IMR-90 (cell line): ENCODE results near the gene SHE. TPM values are rescaled to one million over a fixed set of nuclear protein-coding genes. Genes with fewer than 3 reads are reported as not detected.

Experiments
- ATAC-seq: fragments of 200-7000 bp; cut with Tn5 transposase; 2 replicates; pipeline ENCODE4 v1.9.1; 2020; ENCODE audit warnings: low read depth, mild to moderate bottlenecking, moderate library complexity
- BruUV-seq: library from RNA; stranded (reverse); fragments of 400-500 nt; replicated peaks from 2 replicates; lab custom pipeline; 2021; lab: Mats Ljungman, UMichigan
- CTCF ChIA-PET: fragments of 300-600 bp; formaldehyde crosslinking; extraction: SDS; loops from one replicate; lab custom pipeline; 2021; ENCODE audit warnings: antibody characterized with exemption; lab: Yijun Ruan, JAX
- POLR2A ChIA-PET: fragments of 300-600 bp; sonication (Branson Sonifier 250); formaldehyde crosslinking; loops from one replicate; lab custom pipeline; 2022; ENCODE audit warnings: antibody characterized with exemption; ENCODE audit not compliant: unreplicated experiment; lab: Charles Lee
- DNase-seq: peaks from one replicate; pipeline ENCODE4 v3.0.0; 2013
- H2AFZ ChIP-seq: replicated peaks from 2 replicates; pipeline ENCODE3; 2013; ENCODE audit warnings: low read length, mild to moderate bottlenecking; ENCODE audit not compliant: poor library complexity
- H2AK5ac ChIP-seq: 2 replicates; pipeline ENCODE4 v1.6.1; 2013; ENCODE audit warnings: low read depth, low read length, inconsistent platforms
- H2AK9ac ChIP-seq: replicated peaks from 2 replicates; pipeline ENCODE3; 2013; ENCODE audit warnings: mild to moderate bottlenecking, low read depth, low read length, moderate library complexity; ENCODE audit not compliant: poor library complexity
- H2BK120ac ChIP-seq: 2 replicates; pipeline ENCODE4 v1.6.1; 2013; ENCODE audit warnings: low read depth, low read length, inconsistent platforms
- H2BK15ac ChIP-seq: 3 replicates; pipeline ENCODE4 v1.6.1; 2013; ENCODE audit warnings: low read depth, low read length, inconsistent platforms
- H2BK20ac ChIP-seq: 2 replicates; pipeline ENCODE4 v1.6.1; 2013; ENCODE audit warnings: low read depth, mild to moderate bottlenecking, inconsistent platforms, low read length, moderate library complexity
- H2BK5ac ChIP-seq: 2 replicates; pipeline ENCODE4 v1.6.1; 2013; ENCODE audit warnings: mild to moderate bottlenecking, low read depth, low read length, inconsistent platforms; ENCODE audit not compliant: poor library complexity, severe bottlenecking
- H3K14ac ChIP-seq: replicated peaks from 2 replicates; pipeline ENCODE4 v1.6.1; 2013; ENCODE audit warnings: low read depth, low read length, inconsistent platforms
- H3K18ac ChIP-seq: 2 replicates; pipeline ENCODE4 v1.6.1; 2013; ENCODE audit warnings: low read depth, low read length, control low read depth
- H3K23ac ChIP-seq: 2 replicates; pipeline ENCODE4 v1.6.1; 2013; ENCODE audit warnings: low read depth, low read length, inconsistent platforms
- H3K27ac ChIP-seq: 2 replicates; pipeline ENCODE4 v1.5.1; 2013; ENCODE audit warnings: mild to moderate bottlenecking, control low read depth, low read length; ENCODE audit not compliant: insufficient read depth
- H3K27me3 ChIP-seq: 2 replicates; pipeline ENCODE4 v1.6.1; 2013; ENCODE audit warnings: low read length; ENCODE audit not compliant: control insufficient read depth, insufficient read depth
- H3K36me3 ChIP-seq: 2 replicates; pipeline ENCODE4 v1.6.1; 2013; ENCODE audit warnings: low read length, mixed read lengths; ENCODE audit not compliant: control insufficient read depth, insufficient read depth
- H3K4ac ChIP-seq: 2 replicates; pipeline ENCODE4 v1.6.1; 2013; ENCODE audit warnings: low read depth, low read length, inconsistent platforms
- H3K4me1 ChIP-seq: 2 replicates; pipeline ENCODE4 v1.6.1; 2013; ENCODE audit warnings: low read length, mixed read lengths; ENCODE audit not compliant: control insufficient read depth, insufficient read depth
- H3K4me2 ChIP-seq: 2 replicates; pipeline ENCODE4 v1.6.1; 2013; ENCODE audit warnings: low read depth, mild to moderate bottlenecking, control low read depth, low read length, moderate library complexity
- H3K4me3 ChIP-seq: 2 replicates; pipeline ENCODE4 v1.5.1; 2013; ENCODE audit warnings: low read depth, mild to moderate bottlenecking, control low read depth, low read length, moderate library complexity; ENCODE audit not compliant: insufficient read depth
- H3K56ac ChIP-seq: 2 replicates; pipeline ENCODE4 v1.6.1; 2013; ENCODE audit warnings: low read length, inconsistent platforms; ENCODE audit not compliant: insufficient read depth; ENCODE audit errors: extremely low read depth
- H3K79me1 ChIP-seq, 2 experiments: 2 replicates each; pipeline ENCODE4 v1.6.1; 2013; ENCODE audit warnings: low read length in 2 of 2, inconsistent platforms in 1 of 2, low read depth in 1 of 2
- H3K9ac ChIP-seq: 2 replicates; pipeline ENCODE4 v1.6.1; 2013; ENCODE audit warnings: low read depth, low read length, control low read depth
- H3K9me1 ChIP-seq: 2 replicates; pipeline ENCODE4 v1.6.1; 2013; ENCODE audit warnings: low read length, inconsistent platforms; ENCODE audit not compliant: insufficient read depth
- H3K9me3 ChIP-seq: 2 replicates; pipeline ENCODE4 v1.6.1; 2013; ENCODE audit warnings: low read length; ENCODE audit not compliant: control insufficient read depth, insufficient read depth
- H4K20me1 ChIP-seq: 2 replicates; pipeline ENCODE4 v1.6.1; 2013; ENCODE audit warnings: low read length, inconsistent platforms; ENCODE audit not compliant: insufficient read depth
- H4K5ac ChIP-seq: 2 replicates; pipeline ENCODE4 v1.6.1; 2013; ENCODE audit warnings: mild to moderate bottlenecking, low read depth, low read length, control low read depth
- H4K8ac ChIP-seq, 2 experiments: 2 replicates each; pipeline ENCODE4 v1.6.1; 2013; ENCODE audit warnings: low read depth in 2 of 2, low read length in 2 of 2, control low read depth in 1 of 2, inconsistent platforms in 1 of 2
- H4K91ac ChIP-seq: 2 replicates; pipeline ENCODE4 v1.6.1; 2013; ENCODE audit warnings: low read depth, low read length, inconsistent platforms; ENCODE audit not compliant: insufficient read depth
- BHLHE40 ChIP-seq: fragments of 150-350 bp; IDR thresholded peaks from 2 replicates; pipeline ENCODE4 v1.6.1; 2016; ENCODE audit warnings: mild to moderate bottlenecking, low read depth, low read length
- CEBPB ChIP-seq: IDR thresholded peaks from 2 replicates; pipeline ENCODE4 v1.6.1; 2012; ENCODE audit warnings: low read depth, low read length, improper control_type of control experiment
- CHD1 ChIP-seq: IDR thresholded peaks from 2 replicates; pipeline ENCODE4 v1.6.1; 2012; ENCODE audit warnings: low read depth, low read length, improper control_type of control experiment
- ELK1 ChIP-seq: fragments of 150-350 bp; IDR thresholded peaks from 2 replicates; pipeline ENCODE4 v1.6.1; 2016; ENCODE audit warnings: low read depth, mild to moderate bottlenecking, low read length, moderate library complexity, borderline replicate concordance
- FOS ChIP-seq: fragments of 150-350 bp; IDR thresholded peaks from 2 replicates; pipeline ENCODE4 v1.6.1; 2016; ENCODE audit warnings: low read depth, low read length
- MAFK ChIP-seq: IDR thresholded peaks from 2 replicates; pipeline ENCODE4 v1.6.1; 2012; ENCODE audit warnings: low read depth, low read length, improper control_type of control experiment
- MAZ ChIP-seq: IDR thresholded peaks from 2 replicates; pipeline ENCODE4 v1.6.1; 2012; ENCODE audit warnings: low read depth, mild to moderate bottlenecking, low read length, improper control_type of control experiment, moderate library complexity, borderline replicate concordance
- MXI1 ChIP-seq: IDR thresholded peaks from 2 replicates; pipeline ENCODE4 v1.6.1; 2012; ENCODE audit warnings: low read depth, mild to moderate bottlenecking, low read length, moderate library complexity, borderline replicate concordance
- NFE2L2 ChIP-seq: fragments of 150-350 bp; IDR thresholded peaks from 2 replicates; pipeline ENCODE4 v1.6.1; 2016; ENCODE audit warnings: low read depth, mild to moderate bottlenecking, low read length
- POLR2A ChIP-seq: IDR thresholded peaks from 2 replicates; pipeline ENCODE4 v1.6.1; 2012; ENCODE audit warnings: mild to moderate bottlenecking, low read depth, low read length
- RAD21 ChIP-seq: IDR thresholded peaks from 2 replicates; pipeline ENCODE4 v1.6.1; 2012; ENCODE audit warnings: low read length, improper control_type of control experiment
- RFX5 ChIP-seq: IDR thresholded peaks from 2 replicates; pipeline ENCODE4 v1.8.0; 2012; ENCODE audit warnings: low read depth, mild to moderate bottlenecking, low read length, moderate library complexity
- SMC3 ChIP-seq: fragments of 150-350 bp; IDR thresholded peaks from 2 replicates; pipeline ENCODE4 v1.6.1; 2016; ENCODE audit warnings: low read depth, mild to moderate bottlenecking, antibody characterized with exemption, low read length, moderate library complexity
- USF2 ChIP-seq: fragments of 150-350 bp; IDR thresholded peaks from 2 replicates; pipeline ENCODE4 v1.6.1; 2017; ENCODE audit warnings: mild to moderate bottlenecking, antibody characterized with exemption, low read length, low read depth
- WGBS, 2 experiments: methylation state at CpG; one replicate each; pipeline versions ENCODE4 v1.1.5 to v1.1.7; 2013; ENCODE audit warnings: missing lambda C conversion rate in 2 of 2; ENCODE audit not compliant: insufficient read length in 1 of 2; ENCODE audit errors: extremely low coverage in 2 of 2; 5-methylcytosine and 5-hydroxymethylcytosine counted together
- dilution Hi-C: fragments of 300-500 bp; cut with HindIII; formaldehyde crosslinking; loops from one replicate; pipeline ENCODE4 v1.14.3; 2018; ENCODE audit warnings: low sequenced_read_pairs; ENCODE audit not compliant: unreplicated experiment
- in situ Hi-C: fragments of 300-500 bp; cut with MboI; formaldehyde crosslinking; loops from 3 replicates; pipeline ENCODE4 v1.14.3; 2019; ENCODE audit warnings: low sequenced_read_pairs, inconsistent platforms, mixed read lengths
- intact Hi-C: fragments of 100-400 bp; cut with micrococcal nuclease; formaldehyde crosslinking; loops from 2 replicates; pipeline ENCODE4 v1.10.0; 2022
- polyA plus RNA-seq, 3 experiments: library from polyadenylated mRNA; depleted of rRNA; stranded (reverse); fragments of >200 nt; gene quantifications; 2 replicates each; pipeline ENCODE4 v1.2.3, GENCODE V29; 2012; ENCODE audit warnings: low replicate concordance in 1 of 3
- total RNA-seq: library from RNA; depleted of rRNA; stranded (reverse); fragments of >200 nt; gene quantifications from 2 replicates; pipeline ENCODE4 v1.2.3, GENCODE V29; 2012
- TF ChIP-seq, protein P1 (sequence below): conservative IDR thresholded peaks from 2 replicates; pipeline ENCODE4 v1.5.1; 2012; ENCODE audit warnings: mild to moderate bottlenecking, low read depth, low read length, improper control_type of control experiment

The SHE gene
- total and polyA plus RNA-seq, 2 of the 4 experiments (the other 2 are of a cell fraction) = not detected

DNA sequence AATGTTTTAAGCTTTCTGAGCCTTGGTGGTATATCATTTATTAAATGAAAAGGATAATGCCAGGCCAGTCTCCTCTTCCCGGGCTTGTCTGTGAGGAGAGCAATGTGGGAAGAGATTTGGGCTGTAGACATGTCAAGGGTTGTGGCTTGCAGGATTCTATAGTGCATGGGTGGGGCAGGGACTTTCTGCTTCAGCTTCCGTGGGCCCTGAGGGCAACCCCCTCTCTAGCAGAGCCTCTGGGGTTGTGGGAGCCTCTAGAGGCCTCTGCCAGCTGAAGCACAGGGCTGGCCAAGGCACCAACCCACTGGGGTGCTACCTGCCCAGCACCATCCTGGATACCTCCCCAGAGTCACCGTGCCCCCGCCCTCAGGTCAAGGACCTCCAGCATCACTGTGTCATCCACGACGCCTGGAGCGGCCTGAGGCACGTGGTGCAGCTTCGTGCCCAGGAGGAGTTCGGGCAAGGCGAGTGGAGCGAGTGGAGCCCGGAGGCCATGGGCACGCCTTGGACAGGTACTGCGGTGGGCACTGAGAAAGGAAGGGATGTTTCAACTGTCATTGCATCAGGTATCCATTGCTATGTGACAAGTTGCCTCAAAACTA lies 66.5 kb downstream of the SHE start:
- Histone ChIP-seq H3K18ac (no peak overlapping the region), H3K27me3 (peaks cover 12% of the 10 kb centered on the region; the same call in 1 of the 2 replicates), H3K4me2 (no peak overlapping the region), H2AK5ac (no peak overlapping the region), H2AFZ (peak overlapping the region; percentile 37), H4K5ac (no peak overlapping the region), H3K9me1 (peaks cover 17% of the 10 kb centered on the region), H2BK5ac (no peak overlapping the region), H4K20me1 (peaks cover 19% of the 10 kb centered on the region), H3K79me1 (no peaks in the 10 kb centered on the region; a peak in 1 of 4 replicates), H3K9me3 (no peaks in the 10 kb centered on the region), H3K4me1 (peaks cover 14% of the 10 kb centered on the region), H3K36me3 (peaks cover 36% of the 10 kb centered on the region), H2BK15ac (no peak overlapping the region), H3K23ac (no peak overlapping the region), H3K27ac (no peak overlapping the region), H3K4me3 (no peak overlapping the region), H2BK20ac (no peak overlapping the region), H3K14ac (no peak overlapping the region), H4K8ac (no peak overlapping the region), H3K4ac (no peak overlapping the region), H2AK9ac (no peak overlapping the region), H3K9ac (no peak overlapping the region), H4K91ac (no peak overlapping the region), H2BK120ac (no peak overlapping the region), H3K56ac (no peak overlapping the region)
- DNase-seq (no peak), ATAC-seq (no peak)
- BruUV-seq = no TSS peak
- intact Hi-C loops (no loop called here), dilution Hi-C loops (no loop called here), in situ Hi-C loops (no loop called here)
- WGBS, 2 experiments = 100% methylated on average over 6 of the region's 15 CpGs; no CpG with 5 or more reads in 1 of the 2 experiments
- ChIA-PET CTCF (no interaction called here), POLR2A (no interaction called here)
- TF ChIP-seq ELK1 = no peak
- TF ChIP-seq MAFK = no peak
- no peak for TF ChIP-seq POLR2A
- TF ChIP-seq MXI1 = no peak
- no peak for TF ChIP-seq BHLHE40
- no peak for TF ChIP-seq MAZ
- no peak for TF ChIP-seq SMC3
- TF ChIP-seq RAD21 = no peak
- no peak for TF ChIP-seq CHD1
- TF ChIP-seq, protein P1, sequence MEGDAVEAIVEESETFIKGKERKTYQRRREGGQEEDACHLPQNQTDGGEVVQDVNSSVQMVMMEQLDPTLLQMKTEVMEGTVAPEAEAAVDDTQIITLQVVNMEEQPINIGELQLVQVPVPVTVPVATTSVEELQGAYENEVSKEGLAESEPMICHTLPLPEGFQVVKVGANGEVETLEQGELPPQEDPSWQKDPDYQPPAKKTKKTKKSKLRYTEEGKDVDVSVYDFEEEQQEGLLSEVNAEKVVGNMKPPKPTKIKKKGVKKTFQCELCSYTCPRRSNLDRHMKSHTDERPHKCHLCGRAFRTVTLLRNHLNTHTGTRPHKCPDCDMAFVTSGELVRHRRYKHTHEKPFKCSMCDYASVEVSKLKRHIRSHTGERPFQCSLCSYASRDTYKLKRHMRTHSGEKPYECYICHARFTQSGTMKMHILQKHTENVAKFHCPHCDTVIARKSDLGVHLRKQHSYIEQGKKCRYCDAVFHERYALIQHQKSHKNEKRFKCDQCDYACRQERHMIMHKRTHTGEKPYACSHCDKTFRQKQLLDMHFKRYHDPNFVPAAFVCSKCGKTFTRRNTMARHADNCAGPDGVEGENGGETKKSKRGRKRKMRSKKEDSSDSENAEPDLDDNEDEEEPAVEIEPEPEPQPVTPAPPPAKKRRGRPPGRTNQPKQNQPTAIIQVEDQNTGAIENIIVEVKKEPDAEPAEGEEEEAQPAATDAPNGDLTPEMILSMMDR = no peak
- TF ChIP-seq USF2 = no peak
- TF ChIP-seq RFX5 = no peak
- no peak for TF ChIP-seq CEBPB
- no peak for TF ChIP-seq FOS
- TF ChIP-seq NFE2L2 = no peak
